IMR-90 (cell line): Measurements from ENCODE around the gene BCAS1.

Experiments
- BHLHE40 ChIP-seq: fragments of 150-350 bp; IDR thresholded peaks from 2 replicates; pipeline ENCODE4 v1.6.1; 2016; ENCODE audit warnings: mild to moderate bottlenecking, low read depth, low read length
- CEBPB ChIP-seq: IDR thresholded peaks from 2 replicates; pipeline ENCODE4 v1.6.1; 2012; ENCODE audit warnings: low read depth, low read length, improper control_type of control experiment
- CHD1 ChIP-seq: IDR thresholded peaks from 2 replicates; pipeline ENCODE4 v1.6.1; 2012; ENCODE audit warnings: low read depth, low read length, improper control_type of control experiment
- CTCF ChIP-seq: conservative IDR thresholded peaks from 2 replicates; pipeline ENCODE4 v1.5.1; 2012; ENCODE audit warnings: mild to moderate bottlenecking, low read depth, low read length, improper control_type of control experiment
- POLR2A ChIP-seq: IDR thresholded peaks from 2 replicates; pipeline ENCODE4 v1.6.1; 2012; ENCODE audit warnings: mild to moderate bottlenecking, low read depth, low read length
- SMC3 ChIP-seq: fragments of 150-350 bp; IDR thresholded peaks from 2 replicates; pipeline ENCODE4 v1.6.1; 2016; ENCODE audit warnings: low read depth, mild to moderate bottlenecking, antibody characterized with exemption, low read length, moderate library complexity
- USF2 ChIP-seq: fragments of 150-350 bp; IDR thresholded peaks from 2 replicates; pipeline ENCODE4 v1.6.1; 2017; ENCODE audit warnings: mild to moderate bottlenecking, antibody characterized with exemption, low read length, low read depth

GRCh38 chr20:53927990-53928389 lies 142.4 kb downstream of the BCAS1 start:
- TF ChIP-seq POLR2A (no peak), CTCF (no peak), BHLHE40 (no peak), SMC3 (no peak), CEBPB (no peak), CHD1 (no peak), USF2 (no peak)
